Fibroblast of upper back skin (primary cell): ENCODE results near the gene KCNH5.

Source experiments
- DNase-seq: peaks from one replicate; pipeline ENCODE4 v3.0.0-alpha.2; 2013

The KCNH5 gene

DNA sequence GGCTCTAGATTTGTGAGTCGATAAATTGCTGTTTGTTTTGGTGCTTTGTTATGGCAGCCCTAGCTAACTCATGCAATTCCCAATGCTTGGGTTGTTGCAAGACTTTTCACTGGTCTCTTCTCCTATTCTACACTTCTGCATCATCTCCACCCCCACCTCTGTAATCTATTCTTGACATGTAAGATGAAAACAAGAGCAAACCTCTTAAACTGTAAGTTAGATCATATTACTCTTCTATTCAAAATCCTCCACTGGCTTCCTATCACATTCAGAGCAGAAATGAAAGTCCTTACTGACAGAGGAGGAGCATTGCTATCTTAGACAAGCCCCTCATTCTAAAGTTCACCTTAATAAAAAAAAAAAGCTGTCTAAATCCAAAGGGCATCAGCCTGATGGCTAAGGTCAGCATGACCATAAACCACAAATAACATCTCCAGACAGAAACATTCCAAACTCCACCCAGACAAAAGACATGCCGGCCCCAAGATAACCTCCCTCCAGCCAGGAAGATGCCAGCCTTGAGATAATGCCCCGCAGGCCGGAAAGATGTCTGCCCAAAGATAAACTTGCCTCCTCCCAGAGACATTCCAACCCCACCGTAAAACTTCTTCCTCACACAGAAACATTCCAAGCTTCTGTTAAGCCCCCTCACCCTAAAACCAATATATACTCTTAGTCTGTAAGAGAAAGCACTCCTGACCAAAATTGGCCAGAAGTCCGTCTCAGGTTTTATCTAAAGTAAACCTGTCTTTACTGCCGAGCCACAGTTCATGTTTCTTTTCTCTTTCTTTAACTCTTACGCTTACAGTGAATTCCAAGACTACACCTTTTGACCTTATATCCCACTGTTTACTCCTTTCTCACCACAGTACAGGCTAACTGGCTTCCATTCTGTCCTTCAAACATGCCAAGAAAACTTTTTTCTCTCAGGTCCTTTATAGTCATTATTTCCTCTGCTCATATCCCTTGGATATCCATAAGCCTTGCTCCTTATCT, 308.9 kb downstream of the KCNH5 start:
- DNase-seq: no peak

DNA sequence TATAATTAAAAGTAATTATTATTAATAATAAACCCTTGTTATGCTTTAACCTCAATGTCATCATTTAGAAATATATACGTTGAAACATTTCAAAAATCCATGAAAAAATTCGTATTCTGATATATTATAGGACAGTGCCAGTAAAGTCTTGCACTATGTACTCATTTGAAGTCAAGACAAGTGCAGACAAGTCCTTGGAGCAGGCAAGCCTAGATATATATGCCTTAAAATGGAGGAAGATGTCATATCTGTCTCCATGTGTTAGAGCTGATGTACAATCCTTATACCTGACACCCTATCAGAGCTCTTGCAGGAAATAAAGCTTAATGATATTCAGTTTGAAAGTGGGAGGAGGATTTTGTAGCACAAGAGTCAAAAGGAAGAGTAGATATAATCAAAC, 310.4 kb downstream of the KCNH5 start:
- DNase-seq: no peak

DNA sequence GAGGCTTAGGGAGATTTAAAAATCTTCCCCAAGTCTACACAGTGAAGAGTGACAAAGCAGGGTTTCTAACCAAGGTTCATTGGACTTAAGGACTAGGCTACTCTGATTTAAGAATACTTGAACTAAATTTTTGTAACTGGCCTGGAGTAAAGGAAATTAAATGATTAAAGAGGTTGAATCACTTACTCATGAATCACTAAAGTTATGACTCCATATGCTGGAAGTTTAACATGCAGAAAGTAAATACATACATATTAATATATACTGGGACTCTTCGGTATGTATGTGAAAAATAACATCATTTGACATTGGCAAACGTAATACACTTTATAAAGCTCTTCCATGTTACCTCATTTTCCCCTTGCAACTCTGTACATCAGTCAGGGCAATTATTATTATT, 322.9 kb downstream of the KCNH5 start:
- no peak for DNase-seq

DNA sequence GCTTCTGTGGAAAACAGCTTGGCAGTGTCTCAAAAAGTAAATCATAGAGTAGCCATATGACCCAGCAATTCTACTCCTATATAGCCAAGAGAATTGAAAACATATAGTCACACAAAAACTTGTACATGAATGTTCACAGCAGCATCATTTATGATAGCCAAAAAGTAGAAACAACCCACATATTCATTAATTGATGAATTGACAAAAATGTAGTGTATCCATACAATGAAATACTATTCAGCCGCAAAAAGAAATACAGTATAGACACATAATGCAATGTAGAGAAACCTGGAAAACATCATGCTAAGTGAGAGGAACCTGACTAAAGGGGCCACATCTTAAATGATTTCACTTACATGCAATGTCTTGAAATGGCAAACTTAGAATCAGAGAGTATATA, 326.6 kb downstream of the KCNH5 start:
- no peak for DNase-seq

DNA sequence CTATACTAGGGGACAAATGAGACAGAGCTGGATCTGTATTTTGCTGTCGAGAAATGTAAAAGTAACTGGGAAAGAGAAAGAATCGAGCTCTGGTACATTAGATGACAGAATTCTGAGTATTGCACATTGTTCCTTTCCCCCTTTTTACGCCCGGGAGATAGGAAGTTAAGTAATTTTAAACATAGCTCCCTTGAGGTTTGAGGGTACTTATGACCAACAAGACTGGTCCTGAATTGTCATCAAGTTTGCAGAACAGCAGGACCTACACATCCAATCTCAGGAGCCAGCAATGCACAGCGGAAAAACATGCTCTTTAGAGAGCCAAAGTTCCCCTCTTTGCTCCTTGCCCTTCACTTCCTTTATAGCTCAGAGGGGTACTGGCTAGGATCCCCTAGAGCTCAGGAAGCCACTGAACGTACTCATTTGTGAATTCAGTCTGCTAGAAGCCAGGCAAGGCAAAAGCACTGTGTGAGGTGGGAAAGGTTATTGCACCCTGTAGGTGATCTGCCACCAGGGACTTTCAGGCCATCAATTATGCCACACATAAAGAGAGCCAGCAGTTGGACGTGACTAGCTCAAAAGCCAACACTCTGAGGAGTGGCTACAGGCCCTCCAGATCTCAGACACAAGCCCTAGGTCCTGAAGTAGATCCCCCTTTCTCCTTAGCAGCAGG, 333.8 kb downstream of the KCNH5 start:
- DNase-seq: no peak

DNA sequence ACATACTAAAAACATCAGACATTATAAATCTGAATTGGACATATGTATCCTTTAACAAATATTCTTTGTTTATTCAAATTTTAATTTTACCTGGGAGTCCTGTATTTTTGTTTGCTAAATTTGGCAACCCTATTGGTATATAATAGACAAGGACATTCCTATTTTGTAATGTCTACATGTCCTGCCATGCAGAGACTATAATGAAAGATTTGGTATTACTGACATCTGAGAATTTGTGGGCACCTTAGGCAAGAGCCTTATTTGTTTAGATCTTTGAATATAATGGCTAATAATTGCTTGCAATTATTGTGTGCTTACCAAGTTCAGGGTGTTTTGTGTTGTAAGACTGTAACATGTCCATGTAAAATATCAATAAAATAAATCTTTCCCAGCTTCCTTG, 334.4 kb downstream of the KCNH5 start:
- DNase-seq: no peak

DNA sequence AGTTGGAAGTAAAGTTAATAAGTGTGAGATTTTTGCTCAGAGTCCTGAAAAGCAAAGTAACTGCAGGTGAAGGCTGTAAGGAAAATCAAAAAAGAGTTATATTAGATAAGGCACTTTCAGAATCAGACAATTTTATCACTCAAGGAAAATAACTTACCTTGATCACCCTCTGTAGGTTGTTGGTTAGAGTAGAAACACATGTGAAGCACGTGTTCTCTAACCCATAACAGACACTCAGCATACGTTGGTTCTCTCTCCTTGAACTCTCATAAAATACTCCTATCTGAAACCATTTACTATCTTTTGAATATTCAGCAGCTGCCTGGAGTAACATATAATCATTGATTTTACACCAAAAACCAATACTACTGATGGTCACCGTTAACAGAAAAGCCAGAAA, 335.5 kb downstream of the KCNH5 start:
- DNase-seq: no peak

DNA sequence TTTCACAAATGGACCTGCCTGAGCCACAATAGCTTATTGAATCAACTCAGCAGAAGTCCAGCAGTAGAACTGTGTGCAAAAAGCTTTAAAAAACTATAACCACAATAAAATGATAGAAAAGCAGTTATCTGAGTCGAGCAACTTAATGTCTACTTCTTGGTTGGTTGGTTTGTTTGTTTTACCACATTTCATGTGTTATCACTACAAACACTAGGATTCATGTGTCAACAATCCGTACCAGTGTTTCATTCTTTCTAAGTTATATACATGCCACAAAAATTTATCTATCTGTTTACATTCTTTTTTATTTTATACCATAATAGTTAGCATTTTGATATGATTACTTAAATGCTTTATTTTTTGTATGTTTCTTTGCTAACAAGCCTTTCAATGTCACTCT, 339.0 kb downstream of the KCNH5 start:
- DNase-seq: no peak

DNA sequence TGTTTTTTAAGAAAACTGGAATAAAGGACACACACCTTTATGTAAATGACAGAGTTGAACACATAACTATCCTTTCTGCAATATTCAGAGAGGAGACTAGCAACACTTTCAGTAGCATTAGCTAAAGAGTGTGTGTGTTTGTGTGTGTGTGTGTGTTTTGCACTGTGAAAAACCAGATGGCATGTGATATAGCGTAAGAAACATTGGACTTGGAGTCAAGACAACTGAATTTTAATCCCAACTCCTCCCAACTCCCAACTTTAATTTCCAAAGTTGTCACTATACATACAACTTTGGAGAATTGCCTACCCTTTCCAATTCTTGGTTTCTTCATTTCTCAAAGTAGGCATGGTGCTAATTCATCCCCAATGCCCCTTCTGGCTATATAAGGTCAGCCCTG, 347.8 kb downstream of the KCNH5 start:
- no peak for DNase-seq

DNA sequence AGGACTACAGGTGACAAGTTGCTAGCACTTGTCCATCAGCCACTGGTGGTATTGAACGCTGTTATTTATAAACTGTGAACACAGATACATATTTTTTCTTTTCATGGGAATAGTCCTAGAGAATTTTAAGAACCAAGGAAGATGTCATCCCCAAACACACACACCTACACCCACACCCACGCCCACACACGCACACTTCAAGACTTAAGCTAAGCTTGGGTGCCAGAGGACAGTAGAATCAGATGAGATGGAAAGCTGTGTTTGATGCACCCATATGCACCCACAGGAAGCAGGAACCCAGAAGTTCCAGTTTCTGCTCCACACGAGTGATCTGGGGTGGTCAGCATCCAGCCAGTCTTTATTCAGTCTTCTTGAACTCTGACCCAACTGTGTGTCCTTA, 348.3 kb downstream of the KCNH5 start:
- DNase-seq: no peak

DNA sequence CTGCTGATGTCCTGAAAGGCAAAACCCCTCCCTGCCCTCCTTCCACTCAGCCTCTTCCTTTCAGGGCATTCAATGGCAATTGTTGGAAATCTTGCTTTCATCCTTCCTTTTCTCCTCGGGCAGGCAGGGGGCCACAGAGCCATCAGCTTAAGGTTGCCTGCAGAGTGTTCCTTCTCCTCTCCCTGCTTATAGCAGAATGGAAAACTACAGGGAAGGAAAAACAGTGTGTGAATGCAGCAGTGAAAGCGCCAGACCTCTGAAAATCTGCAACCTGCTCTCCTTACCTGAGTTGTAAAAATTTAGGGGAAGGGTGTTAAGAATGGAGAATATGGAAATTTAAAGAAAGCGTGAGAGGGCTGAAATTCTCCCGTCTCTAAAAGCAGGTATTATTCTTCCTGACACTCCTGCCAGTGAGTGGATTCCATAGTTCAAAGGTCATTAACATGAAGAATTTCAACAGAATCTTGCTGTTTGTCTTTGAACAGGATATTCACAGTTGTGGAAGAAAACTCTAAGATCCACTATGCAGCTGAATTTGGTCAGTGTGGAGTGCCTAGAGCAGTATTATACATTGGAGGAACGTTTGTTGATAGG, 348.8 kb downstream of the KCNH5 start:
- DNase-seq: no peak

DNA sequence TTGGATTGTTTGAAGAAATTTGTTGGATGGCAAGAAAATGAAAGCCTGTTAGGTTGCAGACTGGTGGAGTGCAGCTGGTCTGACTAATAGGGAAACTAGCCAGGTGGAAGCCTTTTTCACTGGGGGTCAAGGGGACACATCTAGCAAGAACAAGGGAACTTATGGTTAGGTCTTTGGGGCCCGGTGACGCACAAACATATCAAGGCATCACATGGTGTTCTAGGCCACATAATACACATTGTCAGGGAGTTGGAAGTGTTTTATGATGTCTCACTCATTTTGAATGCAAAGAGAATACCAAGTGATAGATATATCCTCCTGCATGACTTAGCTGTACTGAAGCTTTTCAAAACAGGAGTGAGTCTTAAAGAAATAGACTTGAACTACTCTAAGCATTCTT, 351.2 kb downstream of the KCNH5 start:
- peak; percentile 29 for DNase-seq

DNA sequence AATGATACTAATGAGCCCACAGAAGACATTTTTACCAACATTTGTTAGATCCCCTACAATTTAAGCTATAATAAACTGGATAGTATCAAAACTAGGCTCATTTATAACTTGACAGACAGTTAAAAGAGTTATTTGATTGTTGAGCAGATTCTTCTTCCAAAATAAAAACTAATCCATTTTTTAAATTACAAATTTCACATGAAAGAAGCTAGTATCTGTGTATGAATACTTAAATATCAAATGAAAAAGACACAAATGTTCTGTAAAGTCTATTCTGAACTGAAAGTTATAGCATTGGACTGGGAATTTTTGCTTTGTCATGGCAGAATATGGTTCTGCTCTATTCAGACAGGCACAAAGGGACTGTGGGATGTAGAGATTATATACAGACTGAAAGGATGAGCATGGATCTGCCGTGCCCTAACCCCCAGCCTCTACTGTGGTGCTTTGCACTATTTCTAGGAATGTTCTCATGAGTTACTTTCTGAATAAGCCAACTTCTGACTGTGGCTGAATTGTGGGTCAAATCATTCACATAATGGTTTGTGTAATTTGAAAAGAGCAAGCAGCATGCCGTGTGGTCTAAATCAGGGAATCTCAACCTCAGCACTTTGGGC, 352.7 kb downstream of the KCNH5 start:
- no peak for DNase-seq

DNA sequence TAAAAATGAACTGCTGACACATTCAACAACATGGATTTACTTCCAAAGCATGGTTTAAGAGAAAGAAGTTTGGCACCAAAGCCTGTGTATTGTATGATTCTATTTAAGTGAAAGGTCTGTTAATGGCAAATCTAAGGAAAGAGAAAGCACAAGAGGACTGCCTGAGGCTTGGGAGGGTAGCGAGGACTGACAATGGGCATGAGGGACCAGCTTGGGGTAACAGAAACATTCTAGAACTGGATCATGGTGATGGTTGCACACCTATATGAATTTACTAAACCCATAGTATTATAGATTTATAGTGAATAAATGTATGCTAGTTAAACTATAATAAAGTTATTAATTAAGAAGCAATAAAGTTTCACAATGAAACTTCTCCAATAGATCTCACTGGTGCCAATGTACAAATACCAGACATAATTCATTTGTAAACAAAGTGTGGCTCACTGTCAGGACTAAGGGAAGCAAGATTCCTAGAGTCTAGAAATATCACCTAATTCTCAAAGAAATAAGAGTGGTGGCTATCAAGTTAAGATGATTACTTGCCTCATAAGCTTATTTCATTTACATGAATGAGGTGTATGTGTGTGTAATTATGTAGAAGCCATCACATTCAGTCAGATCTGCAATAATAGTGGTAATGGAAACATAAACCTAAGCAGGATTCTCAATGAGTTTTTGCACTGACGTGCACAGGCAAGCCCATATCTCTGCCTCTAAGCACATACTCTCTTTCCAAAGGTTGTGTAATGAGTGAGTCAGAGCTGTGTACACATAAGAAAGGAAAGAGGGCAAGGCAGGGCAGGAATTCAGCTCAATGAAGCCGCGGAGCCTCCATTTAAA, 353.4 kb downstream of the KCNH5 start:
- peak; percentile 68 for DNase-seq

DNA sequence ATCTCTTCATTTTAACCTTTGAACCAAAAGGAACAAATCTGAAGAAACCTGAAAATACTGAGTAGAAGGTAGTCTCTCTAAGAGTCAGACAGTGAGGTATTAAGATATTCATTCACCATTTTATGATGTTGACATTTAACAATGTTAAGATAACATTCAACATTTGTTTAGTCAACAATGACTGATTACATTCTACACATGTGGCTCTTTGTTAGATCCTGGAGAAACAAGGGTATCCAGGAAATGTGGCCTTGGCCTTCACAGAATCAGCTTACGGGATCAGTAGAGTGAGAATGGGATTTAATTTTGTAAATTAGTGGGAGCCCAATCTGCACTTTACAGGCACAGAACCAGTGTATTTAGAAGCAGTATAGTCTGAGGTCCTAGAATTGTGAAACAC, 355.5 kb downstream of the KCNH5 start:
- no peak for DNase-seq

DNA sequence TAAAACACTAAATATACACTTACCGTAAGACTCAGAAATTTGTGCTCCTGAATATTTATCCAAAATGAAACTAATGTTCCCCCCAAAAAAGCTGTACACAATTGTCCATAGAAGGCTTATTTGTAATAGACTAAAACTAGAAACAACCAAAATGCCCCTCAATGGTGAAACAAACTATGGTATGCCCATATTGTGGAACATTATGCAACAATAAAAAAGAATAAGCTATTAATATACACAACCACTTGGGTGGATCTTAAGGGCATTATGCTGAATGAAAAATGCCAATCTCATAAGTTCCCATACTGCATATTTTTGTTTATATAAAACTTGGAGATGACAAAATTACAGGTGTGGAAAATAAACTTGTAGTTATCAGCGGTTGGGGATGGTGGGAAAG, 357.4 kb downstream of the KCNH5 start:
- no peak for DNase-seq

DNA sequence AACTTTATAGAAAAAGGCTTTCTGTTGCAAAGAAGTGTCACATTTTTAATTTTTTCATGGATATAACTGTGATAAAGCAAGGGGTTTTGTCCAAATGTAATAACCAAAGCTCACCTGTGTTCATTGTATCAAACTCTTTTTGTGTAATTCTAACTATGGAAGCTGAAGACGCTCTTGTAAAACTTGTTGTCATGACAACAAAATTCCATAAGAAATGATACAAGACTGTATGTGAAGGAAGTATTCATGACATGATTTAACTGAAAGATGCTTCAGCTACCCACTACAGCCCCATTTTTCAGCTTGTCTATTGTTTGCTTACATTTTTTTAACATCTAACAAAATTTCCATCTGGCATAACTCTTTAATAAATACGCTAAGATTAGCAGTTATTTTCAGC, 360.9 kb downstream of the KCNH5 start:
- DNase-seq: no peak

DNA sequence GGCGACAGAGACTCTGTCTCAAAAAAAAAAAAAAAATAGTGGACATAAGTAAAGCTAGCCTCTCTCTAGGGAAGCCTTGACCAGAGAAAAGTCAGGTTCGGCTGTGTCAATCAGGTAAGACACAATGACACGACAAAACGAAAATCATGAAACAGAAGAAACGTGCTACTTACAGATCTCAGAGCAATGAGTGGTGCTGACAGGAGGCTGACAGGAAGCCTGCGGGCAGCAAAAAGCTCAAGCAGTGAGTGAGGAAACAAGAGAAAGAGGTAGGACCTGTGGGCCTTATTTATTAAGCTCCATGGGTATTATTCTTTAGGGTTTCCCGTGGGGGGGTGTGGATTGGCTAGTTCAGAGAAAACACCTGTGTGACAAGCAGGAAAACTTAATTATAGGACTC, 363.1 kb downstream of the KCNH5 start:
- no peak for DNase-seq

DNA sequence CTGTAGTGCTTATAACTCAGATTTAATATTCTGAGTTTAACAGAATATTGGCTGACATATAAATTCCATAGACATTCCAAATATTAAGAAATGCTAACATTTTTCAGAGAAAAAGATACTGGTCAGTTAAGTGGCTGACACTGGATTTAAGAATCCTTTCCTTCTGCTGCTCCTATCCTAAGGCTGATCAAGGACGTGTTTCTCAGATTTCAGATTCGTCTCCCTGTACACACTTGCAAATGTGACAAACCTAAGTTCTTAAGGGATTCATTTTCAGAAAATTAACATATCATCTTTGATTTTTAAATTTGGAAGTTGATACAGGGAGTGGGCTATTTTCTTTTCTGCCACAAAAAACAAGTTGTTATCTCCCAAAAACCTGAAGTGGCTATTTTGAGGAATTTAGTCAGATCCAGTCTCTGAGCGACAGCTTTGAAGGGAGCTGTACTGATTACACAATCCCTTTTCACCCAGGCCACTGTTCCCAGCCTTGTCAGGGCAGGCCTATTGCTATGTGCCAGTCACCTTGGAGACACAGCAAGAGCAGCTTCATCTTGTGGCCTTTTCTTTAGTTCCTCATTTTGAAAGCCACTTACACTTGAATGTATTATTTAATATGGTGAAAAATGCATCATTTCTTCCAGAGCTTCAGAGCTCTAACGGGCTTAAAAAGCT, 370.6 kb downstream of the KCNH5 start:
- no peak for DNase-seq

DNA sequence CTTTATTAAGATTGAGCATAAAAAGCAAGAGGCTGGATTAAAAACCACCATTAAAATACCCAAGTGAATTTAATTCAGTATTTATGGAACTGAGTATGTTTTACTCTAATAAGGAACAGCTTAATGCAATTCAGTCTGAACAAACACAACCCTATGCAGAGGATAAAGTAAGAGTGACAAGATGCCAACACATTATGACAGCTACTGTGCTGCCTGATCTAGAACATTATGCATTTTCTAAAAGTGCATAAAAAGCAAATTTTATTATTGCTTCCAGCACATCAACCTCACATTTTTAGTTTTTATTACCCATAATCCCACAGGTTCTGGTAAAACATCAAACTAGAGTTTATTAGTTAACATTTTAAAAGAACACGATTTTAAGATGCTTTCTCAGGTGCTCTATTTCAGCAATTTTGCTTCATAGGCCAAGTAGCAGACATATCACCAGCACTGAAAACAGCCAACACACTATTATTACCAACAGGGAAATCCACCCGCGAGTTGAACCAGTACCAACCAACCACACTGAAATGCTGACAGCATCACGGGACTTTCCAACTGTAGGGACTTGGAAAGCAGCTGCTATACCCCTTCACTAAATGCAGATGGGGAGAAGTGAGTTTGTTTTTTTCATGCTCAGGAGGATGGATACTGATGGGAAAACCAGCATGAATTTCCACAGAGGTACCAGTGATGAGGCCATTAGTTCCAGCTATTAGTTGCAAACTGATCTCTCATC, 372.1 kb downstream of the KCNH5 start:
- DNase-seq: no peak

DNA sequence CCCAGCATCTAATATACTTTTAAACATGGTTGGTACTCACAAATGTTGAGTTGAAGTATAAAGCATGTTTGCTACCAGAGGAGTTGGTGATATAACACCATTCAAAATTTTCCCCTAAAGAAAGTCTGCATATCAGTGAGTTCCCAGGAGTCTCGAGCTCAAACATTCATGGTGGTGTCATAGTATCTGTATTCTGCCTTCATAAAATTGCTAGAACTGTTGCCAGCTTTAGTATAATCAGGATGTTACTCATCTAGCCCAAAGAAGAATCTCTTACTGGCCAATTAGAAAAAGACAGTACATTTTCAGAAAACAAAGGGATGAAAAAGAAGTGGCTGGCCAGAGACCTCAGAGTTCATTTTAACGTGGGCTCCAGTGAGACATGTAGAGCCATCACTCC, 374.7 kb downstream of the KCNH5 start:
- no peak for DNase-seq
